ENCODE results near the gene IL6.

- TF ChIP-seq ZBTB1 (CRISPR knock-in tag; IDR thresholded peaks at IDR 0.05; ENCODE audit: borderline replicate concordance, low read depth) = no peak
- TF ChIP-seq SMC3 (conservative IDR thresholded peaks at IDR 0.05; ENCODE audit: insufficient read depth, low read depth, low read length) = no peak
- no peak for TF ChIP-seq MTF1 (CRISPR knock-in tag; IDR thresholded peaks at IDR 0.05; ENCODE audit: borderline replicate concordance)
- TF ChIP-seq POLR2A (conservative IDR thresholded peaks at IDR 0.05) = no peak
These were observed 17.1 kb upstream of the IL6 start for GRCh38 chr7:22709857-22710256.
